IMR-90 (cell line): ENCODE measurements around the gene BTNL8. TPM values are rescaled to one million over a fixed set of nuclear protein-coding genes. Genes with fewer than 3 reads are reported as not detected.

Source experiments
- ATAC-seq: fragments of 200-7000 bp; cut with Tn5 transposase; 2 replicates; pipeline ENCODE4 v1.9.1; 2020; ENCODE audit warnings: low read depth, mild to moderate bottlenecking, moderate library complexity
- BruUV-seq: library from RNA; stranded (reverse); fragments of 400-500 nt; replicated peaks from 2 replicates; lab custom pipeline; 2021; lab: Mats Ljungman, UMichigan
- CTCF ChIA-PET: fragments of 300-600 bp; formaldehyde crosslinking; extraction: SDS; loops from one replicate; lab custom pipeline; 2021; ENCODE audit warnings: antibody characterized with exemption; lab: Yijun Ruan, JAX
- POLR2A ChIA-PET: fragments of 300-600 bp; sonication (Branson Sonifier 250); formaldehyde crosslinking; loops from one replicate; lab custom pipeline; 2022; ENCODE audit warnings: antibody characterized with exemption; ENCODE audit not compliant: unreplicated experiment; lab: Charles Lee
- DNase-seq: peaks from one replicate; pipeline ENCODE4 v3.0.0; 2013
- H2AFZ ChIP-seq: replicated peaks from 2 replicates; pipeline ENCODE3; 2013; ENCODE audit warnings: low read length, mild to moderate bottlenecking; ENCODE audit not compliant: poor library complexity
- H2AK5ac ChIP-seq: 2 replicates; pipeline ENCODE4 v1.6.1; 2013; ENCODE audit warnings: low read depth, low read length, inconsistent platforms
- H2AK9ac ChIP-seq: replicated peaks from 2 replicates; pipeline ENCODE3; 2013; ENCODE audit warnings: mild to moderate bottlenecking, low read depth, low read length, moderate library complexity; ENCODE audit not compliant: poor library complexity
- H2BK120ac ChIP-seq: 2 replicates; pipeline ENCODE4 v1.6.1; 2013; ENCODE audit warnings: low read depth, low read length, inconsistent platforms
- H2BK15ac ChIP-seq: 3 replicates; pipeline ENCODE4 v1.6.1; 2013; ENCODE audit warnings: low read depth, low read length, inconsistent platforms
- H2BK20ac ChIP-seq: 2 replicates; pipeline ENCODE4 v1.6.1; 2013; ENCODE audit warnings: low read depth, mild to moderate bottlenecking, inconsistent platforms, low read length, moderate library complexity
- H2BK5ac ChIP-seq: 2 replicates; pipeline ENCODE4 v1.6.1; 2013; ENCODE audit warnings: mild to moderate bottlenecking, low read depth, low read length, inconsistent platforms; ENCODE audit not compliant: poor library complexity, severe bottlenecking
- H3K14ac ChIP-seq: replicated peaks from 2 replicates; pipeline ENCODE4 v1.6.1; 2013; ENCODE audit warnings: low read depth, low read length, inconsistent platforms
- H3K18ac ChIP-seq: 2 replicates; pipeline ENCODE4 v1.6.1; 2013; ENCODE audit warnings: low read depth, low read length, control low read depth
- H3K23ac ChIP-seq: 2 replicates; pipeline ENCODE4 v1.6.1; 2013; ENCODE audit warnings: low read depth, low read length, inconsistent platforms
- H3K27ac ChIP-seq: 2 replicates; pipeline ENCODE4 v1.5.1; 2013; ENCODE audit warnings: mild to moderate bottlenecking, control low read depth, low read length; ENCODE audit not compliant: insufficient read depth
- H3K27me3 ChIP-seq: 2 replicates; pipeline ENCODE4 v1.6.1; 2013; ENCODE audit warnings: low read length; ENCODE audit not compliant: control insufficient read depth, insufficient read depth
- H3K36me3 ChIP-seq: 2 replicates; pipeline ENCODE4 v1.6.1; 2013; ENCODE audit warnings: low read length, mixed read lengths; ENCODE audit not compliant: control insufficient read depth, insufficient read depth
- H3K4ac ChIP-seq: 2 replicates; pipeline ENCODE4 v1.6.1; 2013; ENCODE audit warnings: low read depth, low read length, inconsistent platforms
- H3K4me1 ChIP-seq: 2 replicates; pipeline ENCODE4 v1.6.1; 2013; ENCODE audit warnings: low read length, mixed read lengths; ENCODE audit not compliant: control insufficient read depth, insufficient read depth
- H3K4me2 ChIP-seq: 2 replicates; pipeline ENCODE4 v1.6.1; 2013; ENCODE audit warnings: low read depth, mild to moderate bottlenecking, control low read depth, low read length, moderate library complexity
- H3K4me3 ChIP-seq: 2 replicates; pipeline ENCODE4 v1.5.1; 2013; ENCODE audit warnings: low read depth, mild to moderate bottlenecking, control low read depth, low read length, moderate library complexity; ENCODE audit not compliant: insufficient read depth
- H3K56ac ChIP-seq: 2 replicates; pipeline ENCODE4 v1.6.1; 2013; ENCODE audit warnings: low read length, inconsistent platforms; ENCODE audit not compliant: insufficient read depth; ENCODE audit errors: extremely low read depth
- H3K79me1 ChIP-seq, 2 experiments: 2 replicates each; pipeline ENCODE4 v1.6.1; 2013; ENCODE audit warnings: low read length in 2 of 2, inconsistent platforms in 1 of 2, low read depth in 1 of 2
- H3K9ac ChIP-seq: 2 replicates; pipeline ENCODE4 v1.6.1; 2013; ENCODE audit warnings: low read depth, low read length, control low read depth
- H3K9me1 ChIP-seq: 2 replicates; pipeline ENCODE4 v1.6.1; 2013; ENCODE audit warnings: low read length, inconsistent platforms; ENCODE audit not compliant: insufficient read depth
- H3K9me3 ChIP-seq: 2 replicates; pipeline ENCODE4 v1.6.1; 2013; ENCODE audit warnings: low read length; ENCODE audit not compliant: control insufficient read depth, insufficient read depth
- H4K20me1 ChIP-seq: 2 replicates; pipeline ENCODE4 v1.6.1; 2013; ENCODE audit warnings: low read length, inconsistent platforms; ENCODE audit not compliant: insufficient read depth
- H4K5ac ChIP-seq: 2 replicates; pipeline ENCODE4 v1.6.1; 2013; ENCODE audit warnings: mild to moderate bottlenecking, low read depth, low read length, control low read depth
- H4K8ac ChIP-seq, 2 experiments: 2 replicates each; pipeline ENCODE4 v1.6.1; 2013; ENCODE audit warnings: low read depth in 2 of 2, low read length in 2 of 2, control low read depth in 1 of 2, inconsistent platforms in 1 of 2
- H4K91ac ChIP-seq: 2 replicates; pipeline ENCODE4 v1.6.1; 2013; ENCODE audit warnings: low read depth, low read length, inconsistent platforms; ENCODE audit not compliant: insufficient read depth
- CEBPB ChIP-seq: IDR thresholded peaks from 2 replicates; pipeline ENCODE4 v1.6.1; 2012; ENCODE audit warnings: low read depth, low read length, improper control_type of control experiment
- FOS ChIP-seq: fragments of 150-350 bp; IDR thresholded peaks from 2 replicates; pipeline ENCODE4 v1.6.1; 2016; ENCODE audit warnings: low read depth, low read length
- MAFK ChIP-seq: IDR thresholded peaks from 2 replicates; pipeline ENCODE4 v1.6.1; 2012; ENCODE audit warnings: low read depth, low read length, improper control_type of control experiment
- MAZ ChIP-seq: IDR thresholded peaks from 2 replicates; pipeline ENCODE4 v1.6.1; 2012; ENCODE audit warnings: low read depth, mild to moderate bottlenecking, low read length, improper control_type of control experiment, moderate library complexity, borderline replicate concordance
- NFE2L2 ChIP-seq: fragments of 150-350 bp; IDR thresholded peaks from 2 replicates; pipeline ENCODE4 v1.6.1; 2016; ENCODE audit warnings: low read depth, mild to moderate bottlenecking, low read length
- RAD21 ChIP-seq: IDR thresholded peaks from 2 replicates; pipeline ENCODE4 v1.6.1; 2012; ENCODE audit warnings: low read length, improper control_type of control experiment
- RCOR1 ChIP-seq: IDR thresholded peaks from 2 replicates; pipeline ENCODE4 v1.6.1; 2012; ENCODE audit warnings: mild to moderate bottlenecking, low read length, improper control_type of control experiment; ENCODE audit not compliant: insufficient replicate concordance
- RFX5 ChIP-seq: IDR thresholded peaks from 2 replicates; pipeline ENCODE4 v1.8.0; 2012; ENCODE audit warnings: low read depth, mild to moderate bottlenecking, low read length, moderate library complexity
- WGBS, 2 experiments: methylation state at CpG; one replicate each; pipeline versions ENCODE4 v1.1.5 to v1.1.7; 2013; ENCODE audit warnings: missing lambda C conversion rate in 2 of 2; ENCODE audit not compliant: insufficient read length in 1 of 2; ENCODE audit errors: extremely low coverage in 2 of 2; 5-methylcytosine and 5-hydroxymethylcytosine counted together
- dilution Hi-C: fragments of 300-500 bp; cut with HindIII; formaldehyde crosslinking; loops from one replicate; pipeline ENCODE4 v1.14.3; 2018; ENCODE audit warnings: low sequenced_read_pairs; ENCODE audit not compliant: unreplicated experiment
- in situ Hi-C: fragments of 300-500 bp; cut with MboI; formaldehyde crosslinking; loops from 3 replicates; pipeline ENCODE4 v1.14.3; 2019; ENCODE audit warnings: low sequenced_read_pairs, inconsistent platforms, mixed read lengths
- intact Hi-C: fragments of 100-400 bp; cut with micrococcal nuclease; formaldehyde crosslinking; loops from 2 replicates; pipeline ENCODE4 v1.10.0; 2022
- polyA plus RNA-seq, 3 experiments: library from polyadenylated mRNA; depleted of rRNA; stranded (reverse); fragments of >200 nt; gene quantifications; 2 replicates each; pipeline ENCODE4 v1.2.3, GENCODE V29; 2012; ENCODE audit warnings: low replicate concordance in 1 of 3
- total RNA-seq: library from RNA; depleted of rRNA; stranded (reverse); fragments of >200 nt; gene quantifications from 2 replicates; pipeline ENCODE4 v1.2.3, GENCODE V29; 2012
- TF ChIP-seq, protein P1 (sequence below): fragments of 150-350 bp; IDR thresholded peaks from 2 replicates; pipeline ENCODE4 v1.6.1; 2017; ENCODE audit warnings: mild to moderate bottlenecking, antibody characterized with exemption, low read length, low read depth

BTNL8 gene
- total and polyA plus RNA-seq, 2 of the 4 experiments (the other 2 are of a cell fraction), result not detected

DNA sequence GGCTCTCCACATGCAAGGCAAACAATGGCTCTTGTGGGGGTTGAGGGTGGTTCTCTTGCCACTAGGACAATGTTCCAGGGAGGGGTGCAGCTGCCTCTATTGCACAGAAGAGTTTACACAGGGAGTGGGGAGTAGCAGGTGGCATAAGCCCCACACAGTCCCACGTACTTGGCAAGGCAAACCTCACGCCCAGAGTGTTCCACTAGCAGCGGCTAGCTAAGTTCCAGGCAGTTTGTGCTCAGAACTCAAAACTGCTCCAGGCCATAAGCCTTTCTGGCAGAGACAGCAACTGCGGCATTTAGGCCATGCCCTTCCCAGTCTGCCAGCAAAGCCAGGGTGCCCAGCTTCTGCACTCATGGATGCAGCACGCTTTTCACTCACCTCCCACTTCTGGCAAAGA, 60.7 kb downstream of the BTNL8 start:
- DNase-seq (no peak), ATAC-seq (no peak)
- Histone ChIP-seq H3K9me3 (no peaks in the 10 kb centered on the region; the same call in 1 of the 2 replicates), H4K20me1 (no peaks in the 10 kb centered on the region), H4K5ac (no peak overlapping the region), H3K56ac (no peak overlapping the region), H3K4me2 (no peak overlapping the region), H3K9me1 (no peaks in the 10 kb centered on the region), H2BK15ac (no peak overlapping the region), H3K27me3 (no peaks in the 10 kb centered on the region), H2BK20ac (no peak overlapping the region), H3K14ac (no peak overlapping the region), H3K18ac (no peak overlapping the region), H3K36me3 (no peaks in the 10 kb centered on the region), H3K4me3 (no peak overlapping the region), H2AK5ac (no peak overlapping the region), H2BK5ac (no peak overlapping the region), H3K4me1 (no peaks in the 10 kb centered on the region), H3K27ac (no peak overlapping the region), H3K4ac (no peak overlapping the region), H2BK120ac (no peak overlapping the region), H3K79me1 (no peaks in the 10 kb centered on the region), H3K9ac (no peak overlapping the region), H4K91ac (no peak overlapping the region), H4K8ac (no peak overlapping the region), H3K23ac (no peak overlapping the region), H2AFZ (no peak overlapping the region), H2AK9ac (no peak overlapping the region)
- no TSS peak for BruUV-seq
- POLR2A ChIA-PET, result no interaction called here
- WGBS, 2 experiments, result no CpG with 5 or more reads among the region's 5 CpGs
- in situ Hi-C loops (no loop called here), dilution Hi-C loops (no loop called here), intact Hi-C loops (no loop called here)
- no peak for TF ChIP-seq NFE2L2
- no peak for TF ChIP-seq RCOR1
- no peak for TF ChIP-seq MAFK
- no peak for TF ChIP-seq FOS
- TF ChIP-seq, protein P1, sequence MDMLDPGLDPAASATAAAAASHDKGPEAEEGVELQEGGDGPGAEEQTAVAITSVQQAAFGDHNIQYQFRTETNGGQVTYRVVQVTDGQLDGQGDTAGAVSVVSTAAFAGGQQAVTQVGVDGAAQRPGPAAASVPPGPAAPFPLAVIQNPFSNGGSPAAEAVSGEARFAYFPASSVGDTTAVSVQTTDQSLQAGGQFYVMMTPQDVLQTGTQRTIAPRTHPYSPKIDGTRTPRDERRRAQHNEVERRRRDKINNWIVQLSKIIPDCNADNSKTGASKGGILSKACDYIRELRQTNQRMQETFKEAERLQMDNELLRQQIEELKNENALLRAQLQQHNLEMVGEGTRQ, result no peak
- no peak for TF ChIP-seq MAZ
- no peak for TF ChIP-seq RFX5
- TF ChIP-seq RAD21, result no peak
- TF ChIP-seq CEBPB, result no peak
- CTCF ChIA-PET, result no interaction called here
